HuH-7 (cell line): ENCODE measurements around the gene ADAM22.
"Not testable (repeated sequence)": the region's sequence is repeated elsewhere in the genome, so short reads cannot be mapped to it uniquely, and the experiment has no call there.

Experiments used
- DNase-seq: peaks from one replicate; pipeline ENCODE4 v3.0.0; 2011; ENCODE audit warnings: low spot score

The ADAM22 gene

GRCh38 chr7:87933953-87934698 is at the start of gene ADAM22:
Gene ADAM22, plus strand, starts transcription at chr7:87934251. Its CDS starts 215 bp downstream, at chr7:87934466.
- peak; percentile 88 for DNase-seq

GRCh38 chr7:87885018-87885417 is 49.0 kb upstream of the ADAM22 start:
- DNase-seq = no peak

- no peak for DNase-seq
Measured at GRCh38 chr7:87886875-87887274, 47.2 kb upstream of the ADAM22 start.

GRCh38 chr7:87895363-87895762 is 38.7 kb upstream of the ADAM22 start:
- DNase-seq = no peak

GRCh38 chr7:87899255-87899654 is 34.8 kb upstream of the ADAM22 start:
- no peak for DNase-seq

- DNase-seq = not testable (repeated sequence)
Measured at GRCh38 chr7:87907136-87907906, 26.7 kb upstream of the ADAM22 start.

- DNase-seq = not testable (repeated sequence)
Measured at GRCh38 chr7:87908814-87909213, 25.2 kb upstream of the ADAM22 start.

GRCh38 chr7:87912121-87912520 is 21.9 kb upstream of the ADAM22 start:
- no peak for DNase-seq

GRCh38 chr7:87918740-87919139 is 15.3 kb upstream of the ADAM22 start:
- DNase-seq = no peak

- DNase-seq = no peak
Measured at GRCh38 chr7:87919875-87920274, 14.2 kb upstream of the ADAM22 start.

- no peak for DNase-seq
Measured at GRCh38 chr7:87920578-87920977, 13.5 kb upstream of the ADAM22 start.

- DNase-seq = not testable (repeated sequence)
Measured at GRCh38 chr7:87922759-87923395, 11.2 kb upstream of the ADAM22 start.

- no peak for DNase-seq
Measured at GRCh38 chr7:87926581-87927461, 7.2 kb upstream of the ADAM22 start.

- DNase-seq = no peak
Measured at GRCh38 chr7:87933605-87933952, 472 bp upstream of the ADAM22 start.

- peak; percentile 34 for DNase-seq
Measured at GRCh38 chr7:87934699-87935383, 790 bp downstream of the ADAM22 start.

GRCh38 chr7:87935384-87935706 is 1.3 kb downstream of the ADAM22 start:
- no peak for DNase-seq

- no peak for DNase-seq
Measured at GRCh38 chr7:87941138-87941537, 7.1 kb downstream of the ADAM22 start.

- DNase-seq = no peak
Measured at GRCh38 chr7:87944547-87944946, 10.5 kb downstream of the ADAM22 start.

- not testable (repeated sequence) for DNase-seq
Measured at GRCh38 chr7:87945926-87946325, 11.9 kb downstream of the ADAM22 start.

- DNase-seq = no peak
Measured at GRCh38 chr7:87948371-87948770, 14.3 kb downstream of the ADAM22 start.

- no peak for DNase-seq
Measured at GRCh38 chr7:87959336-87959735, 25.3 kb downstream of the ADAM22 start.

GRCh38 chr7:87960239-87960638 is 26.2 kb downstream of the ADAM22 start:
- no peak for DNase-seq
